Measurements from ENCODE around the gene GAB4. TPM values are rescaled to one million over a fixed set of nuclear protein-coding genes. Genes with fewer than 3 reads are reported as not detected.
"Not testable (repeated sequence)": the region's sequence is repeated elsewhere in the genome, so short reads cannot be mapped to it uniquely, and the experiment has no call there.

GAB4 gene
- total RNA-seq, 2 experiments from 2014 or later = not detected

- intact Hi-C loops (cut with DNase I, micrococcal nuclease) = no loop called here
- H3K4me1 Mint-ChIP-seq = peaks cover 13% of the 10 kb centered on the region
- CTCF ChIA-PET = interaction anchor here (1.2 kb wide), 1 partner anchor 11 kb away, joined by 5 read pairs; no protein-coding TSS in a partner anchor
- POLR2A ChIA-PET = no interaction called here
- no peaks in the 10 kb centered on the region for H3K27me3 Mint-ChIP-seq
- no peak overlapping the region for H3K27ac Mint-ChIP-seq
- no peaks in the 10 kb centered on the region for H3K9me3 Mint-ChIP-seq (ENCODE audit: low read depth)
- no peaks in the 10 kb centered on the region for H3K36me3 Mint-ChIP-seq (ENCODE audit: low read depth)
- no peak for ATAC-seq
- no peak for DNase-seq
- H3K4me3 Mint-ChIP-seq = no peak overlapping the region
Measured at GRCh38 chr22:16953206-16954059, 54.6 kb downstream of the GAB4 start.

- Mint-ChIP-seq H3K36me3 (ENCODE audit: low read depth) (no peaks in the 10 kb centered on the region), H3K27me3 (no peaks in the 10 kb centered on the region), H3K9me3 (ENCODE audit: low read depth) (no peaks in the 10 kb centered on the region), H3K4me3 (no peak overlapping the region), H3K4me1 (peaks cover 13% of the 10 kb centered on the region), H3K27ac (peak overlapping the region; percentile 60)
- POLR2A ChIA-PET = no interaction called here
- intact Hi-C loops (cut with DNase I, micrococcal nuclease) = no loop called here
- peak; percentile 99 for ATAC-seq
- peak; percentile 57 for DNase-seq
- CTCF ChIA-PET = interaction anchor here (0.6 to 0.7 kb wide), 2 partner anchors 109 to 111 kb away, joined by 3 to 4 read pairs; no protein-coding TSS in a partner anchor
Measured at GRCh38 chr22:16949561-16949960, 58.5 kb downstream of the GAB4 start.

- no peaks in the 10 kb centered on the region for H3K36me3 Mint-ChIP-seq (ENCODE audit: low read depth)
- no peak overlapping the region for H3K27ac Mint-ChIP-seq
- no peak overlapping the region for H3K4me3 Mint-ChIP-seq
- ATAC-seq (no peak), DNase-seq (no peak)
- ChIA-PET POLR2A (no interaction called here), CTCF (interaction anchor here (1.0 to 1.1 kb wide), 2 partner anchors 9 to 21 kb away, joined by 3 read pairs; no protein-coding TSS in a partner anchor)
- peaks cover 4% of the 10 kb centered on the region for H3K27me3 Mint-ChIP-seq
- H3K9me3 Mint-ChIP-seq (ENCODE audit: low read depth) = no peaks in the 10 kb centered on the region
- intact Hi-C loops (cut with DNase I, micrococcal nuclease) = no loop called here
- no peaks in the 10 kb centered on the region for H3K4me1 Mint-ChIP-seq
Measured at GRCh38 chr22:16937811-16938210, 70.2 kb downstream of the GAB4 start.

GRCh38 chr22:16937209-16937608, 70.8 kb downstream of the GAB4 start:
- H3K4me3 Mint-ChIP-seq; POLR2A ChIA-PET; H3K27me3 Mint-ChIP-seq; H3K9me3 Mint-ChIP-seq (ENCODE audit: low read depth); ATAC-seq; intact Hi-C loops (cut with DNase I, micrococcal nuclease); H3K4me1 Mint-ChIP-seq; H3K36me3 Mint-ChIP-seq (ENCODE audit: low read depth); DNase-seq; H3K27ac Mint-ChIP-seq: not testable (repeated sequence)
- CTCF ChIA-PET = interaction anchor here (1.0 to 1.1 kb wide), 2 partner anchors 9 to 21 kb away, joined by 3 read pairs; no protein-coding TSS in a partner anchor

- intact Hi-C loops (cut with DNase I, micrococcal nuclease) = no loop called here
- no peak overlapping the region for H3K27ac Mint-ChIP-seq
Measured at GRCh38 chr22:16936625-16937024, 71.4 kb downstream of the GAB4 start.

GRCh38 chr22:16935209-16935608, 72.8 kb downstream of the GAB4 start:
- Mint-ChIP-seq H3K4me3 (no peak overlapping the region), H3K27me3 (peaks cover 8% of the 10 kb centered on the region), H3K36me3 (ENCODE audit: low read depth) (no peaks in the 10 kb centered on the region), H3K4me1 (no peaks in the 10 kb centered on the region), H3K27ac (no peak overlapping the region), H3K9me3 (ENCODE audit: low read depth) (no peaks in the 10 kb centered on the region)
- DNase-seq (no peak), ATAC-seq (no peak)
- ChIA-PET CTCF (interaction anchor here (1.0 kb wide), 1 partner anchor 9 kb away, joined by 3 read pairs; no protein-coding TSS in a partner anchor), POLR2A (no interaction called here)
- intact Hi-C loops (cut with DNase I, micrococcal nuclease) = no loop called here

More at GRCh38 chr22:16936625-16937024, 71.4 kb downstream of the GAB4 start:
- H3K27me3 Mint-ChIP-seq = peaks cover 6% of the 10 kb centered on the region
- DNase-seq (no peak), ATAC-seq (no peak)
- no peaks in the 10 kb centered on the region for H3K36me3 Mint-ChIP-seq (ENCODE audit: low read depth)
- no peak overlapping the region for H3K4me3 Mint-ChIP-seq
- H3K4me1 Mint-ChIP-seq = no peaks in the 10 kb centered on the region
- no peaks in the 10 kb centered on the region for H3K9me3 Mint-ChIP-seq (ENCODE audit: low read depth)
- POLR2A ChIA-PET = no interaction called here
- CTCF ChIA-PET = no interaction called here

- intact Hi-C loops (cut with DNase I, micrococcal nuclease) = no loop called here
Measured at GRCh38 chr22:16933291-16934282, 74.4 kb downstream of the GAB4 start.

GRCh38 chr22:16932577-16932976, 75.4 kb downstream of the GAB4 start:
- Mint-ChIP-seq H3K4me1 (no peaks in the 10 kb centered on the region), H3K9me3 (ENCODE audit: low read depth) (no peaks in the 10 kb centered on the region), H3K27ac (no peak overlapping the region), H3K27me3 (peaks cover 11% of the 10 kb centered on the region), H3K4me3 (no peak overlapping the region), H3K36me3 (ENCODE audit: low read depth) (no peaks in the 10 kb centered on the region)
- no peak for DNase-seq
- CTCF ChIA-PET = interaction anchor here (0.8 to 1.2 kb wide), 3 partner anchors 122 to 126 kb away, joined by 3 to 4 read pairs (median 4); no protein-coding TSS in a partner anchor
- POLR2A ChIA-PET = no interaction called here
- intact Hi-C loops (cut with DNase I, micrococcal nuclease) = no loop called here
- no peak for ATAC-seq

More at GRCh38 chr22:16933291-16934282, 74.4 kb downstream of the GAB4 start:
- H3K27me3 Mint-ChIP-seq = peaks cover 7% of the 10 kb centered on the region
- DNase-seq = no peak
- no peak overlapping the region for H3K4me3 Mint-ChIP-seq
- H3K36me3 Mint-ChIP-seq (ENCODE audit: low read depth) = no peaks in the 10 kb centered on the region
- no peaks in the 10 kb centered on the region for H3K4me1 Mint-ChIP-seq
- ChIA-PET CTCF (interaction anchor here (0.6 kb wide), 1 partner anchor 905 kb away, joined by 3 read pairs; no protein-coding TSS in a partner anchor), POLR2A (no interaction called here)
- no peaks in the 10 kb centered on the region for H3K9me3 Mint-ChIP-seq (ENCODE audit: low read depth)
- H3K27ac Mint-ChIP-seq = no peak overlapping the region
- no peak for ATAC-seq

- no peaks in the 10 kb centered on the region for H3K4me1 Mint-ChIP-seq
- no peak overlapping the region for H3K27ac Mint-ChIP-seq
- ChIA-PET CTCF (interaction anchor here (1.2 to 1.8 kb wide), 2 partner anchors 12 to 132 kb away, joined by 3 to 4 read pairs; no protein-coding TSS in a partner anchor), POLR2A (no interaction called here)
- intact Hi-C loops (cut with DNase I, micrococcal nuclease) = no loop called here
- no peaks in the 10 kb centered on the region for H3K36me3 Mint-ChIP-seq (ENCODE audit: low read depth)
- DNase-seq (no peak), ATAC-seq (no peak)
- peaks cover 15% of the 10 kb centered on the region for H3K27me3 Mint-ChIP-seq
- H3K9me3 Mint-ChIP-seq (ENCODE audit: low read depth) = no peaks in the 10 kb centered on the region
- H3K4me3 Mint-ChIP-seq = no peak overlapping the region
Measured at GRCh38 chr22:16925407-16925966, 82.5 kb downstream of the GAB4 start.

GRCh38 chr22:16922706-16923105, 85.3 kb downstream of the GAB4 start:
- Mint-ChIP-seq H3K27ac (no peak overlapping the region), H3K4me3 (no peak overlapping the region), H3K27me3 (peaks cover 15% of the 10 kb centered on the region), H3K4me1 (no peaks in the 10 kb centered on the region), H3K9me3 (ENCODE audit: low read depth) (no peaks in the 10 kb centered on the region), H3K36me3 (ENCODE audit: low read depth) (no peaks in the 10 kb centered on the region)
- intact Hi-C loops (cut with DNase I, micrococcal nuclease) = no loop called here
- ChIA-PET POLR2A (no interaction called here), CTCF (no interaction called here)
- DNase-seq (no peak), ATAC-seq (no peak)

GRCh38 chr22:16922076-16922475, 85.9 kb downstream of the GAB4 start:
- DNase-seq (no peak), ATAC-seq (no peak)
- ChIA-PET POLR2A (no interaction called here), CTCF (interaction anchor here (0.6 kb wide), 1 partner anchor 165 kb away, joined by 3 read pairs; no protein-coding TSS in a partner anchor)
- H3K36me3 Mint-ChIP-seq (ENCODE audit: low read depth) = no peaks in the 10 kb centered on the region
- no peaks in the 10 kb centered on the region for H3K9me3 Mint-ChIP-seq (ENCODE audit: low read depth)
- H3K4me1 Mint-ChIP-seq = peaks cover 2% of the 10 kb centered on the region
- H3K27ac Mint-ChIP-seq = no peak overlapping the region
- intact Hi-C loops (cut with DNase I, micrococcal nuclease) = no loop called here
- H3K27me3 Mint-ChIP-seq = peaks cover 20% of the 10 kb centered on the region
- no peak overlapping the region for H3K4me3 Mint-ChIP-seq
